GM03348 (cell line): ENCODE results near the gene LHX2.
A peak's percentile ranks its signal among the peaks of the same experiment; 100 is the strongest.

ENCODE experiments used
- DNase-seq: peaks from one replicate; pipeline ENCODE4 v3.0.0; 2012; ENCODE audit warnings: low spot score

LHX2 gene

GRCh38 chr9:124062172-124062571 lies 50.6 kb downstream of the LHX2 start:
- no peak for DNase-seq

- DNase-seq: no peak
Observed at GRCh38 chr9:124066783-124067577, 55.4 kb downstream of the LHX2 start.

- no peak for DNase-seq
Observed at GRCh38 chr9:124068251-124068650, 56.7 kb downstream of the LHX2 start.

- DNase-seq: no peak
Observed at GRCh38 chr9:124074746-124075145, 63.2 kb downstream of the LHX2 start.

DNA sequence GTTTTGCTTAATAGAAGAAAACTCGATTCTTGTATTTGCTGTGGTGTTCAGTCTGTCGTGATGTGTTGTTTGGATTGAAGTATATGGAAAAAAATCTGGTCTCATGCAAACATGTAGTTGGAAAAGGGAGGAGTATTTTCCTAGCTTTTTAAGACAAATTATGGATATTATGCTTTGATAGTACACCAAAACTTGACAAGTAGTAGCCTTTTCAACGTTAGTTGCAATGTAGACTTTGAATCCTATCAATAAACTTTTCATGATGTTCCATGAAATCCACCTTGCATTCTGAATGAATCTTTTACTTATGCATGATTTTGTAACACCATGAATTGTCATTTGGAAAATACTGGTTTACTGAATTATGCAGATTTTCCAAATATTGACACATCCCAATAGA lies 64.2 kb downstream of the LHX2 start:
- no peak for DNase-seq

- no peak for DNase-seq
Observed at GRCh38 chr9:124077915-124078572, 66.5 kb downstream of the LHX2 start.

- DNase-seq: peak; percentile 79
Observed at GRCh38 chr9:124078641-124079040, 67.1 kb downstream of the LHX2 start.

GRCh38 chr9:124079176-124079925 lies 67.8 kb downstream of the LHX2 start:
- DNase-seq: peak; percentile 75

- DNase-seq: no peak
Observed at GRCh38 chr9:124082622-124083021, 71.1 kb downstream of the LHX2 start.
